Neural cell (in vitro differentiated cells): ENCODE results near the gene NDUFA5. TPM values are rescaled to one million over a fixed set of nuclear protein-coding genes. Genes with fewer than 3 reads are reported as not detected.
"Not testable (repeated sequence)": the region's sequence is repeated elsewhere in the genome, so short reads cannot be mapped to it uniquely, and the experiment has no call there.

ENCODE experiments used
- H2AFZ ChIP-seq: fragments of 200-600, 300-800 bp; sonication (generic), shearing (Covaris generic); 2 replicates; pipeline ENCODE4 v1.6.0; 2014; ENCODE audit warnings: low read depth, mild to moderate bottlenecking, antibody characterized with exemption, low read length, moderate library complexity
- H3F3A ChIP-seq: fragments of 200-600 bp; shearing (Covaris generic); 2 replicates; pipeline ENCODE4 v1.6.1; 2016; ENCODE audit warnings: mild to moderate bottlenecking, moderate library complexity, mixed read lengths, antibody characterized with exemption, low read length; ENCODE audit not compliant: insufficient read depth, poor library complexity, severe bottlenecking
- H3K27ac ChIP-seq: fragments of 200-600, 300-800 bp; sonication (generic), shearing (Covaris generic); 2 replicates; pipeline ENCODE4 v1.5.1; 2014; ENCODE audit warnings: mild to moderate bottlenecking, low read length, moderate library complexity
- H3K27me3 ChIP-seq: fragments of 300-800, 200-600 bp; sonication (generic), shearing (Covaris generic); 2 replicates; pipeline ENCODE4 v1.6.0; 2014; ENCODE audit warnings: mild to moderate bottlenecking, low read depth, low read length, moderate library complexity; ENCODE audit not compliant: insufficient read depth
- H3K36me3 ChIP-seq: fragments of 300-800, 200-600 bp; sonication (generic), shearing (Covaris generic); 2 replicates; pipeline ENCODE4 v1.5.1; 2014; ENCODE audit warnings: mild to moderate bottlenecking, antibody characterized with exemption, low read length, moderate library complexity; ENCODE audit not compliant: insufficient read depth
- H3K4me2 ChIP-seq: fragments of 300-800, 200-600 bp; sonication (generic), shearing (Covaris generic); 2 replicates; pipeline ENCODE4 v1.6.0; 2014; ENCODE audit warnings: mild to moderate bottlenecking, low read length
- H3K4me3 ChIP-seq: fragments of 300-800, 200-600 bp; sonication (generic), shearing (Covaris generic); 2 replicates; pipeline ENCODE4 v1.5.1; 2014; ENCODE audit warnings: mild to moderate bottlenecking, low read length, moderate library complexity
- H3K79me2 ChIP-seq: fragments of 200-600 bp; shearing (Covaris generic); replicated peaks from 2 replicates; pipeline ENCODE4 v1.6.0; 2014; ENCODE audit warnings: mild to moderate bottlenecking, low read length, moderate library complexity; ENCODE audit not compliant: insufficient read depth
- H3K9ac ChIP-seq: fragments of 300-800, 200-600 bp; sonication (generic), shearing (Covaris generic); 2 replicates; pipeline ENCODE4 v1.6.1; 2016; ENCODE audit warnings: mild to moderate bottlenecking, low read length, mixed read lengths
- H3K9me2 ChIP-seq: fragments of 200-600 bp; shearing (Covaris generic); 2 replicates; pipeline ENCODE4 v1.6.1; 2016; ENCODE audit warnings: mild to moderate bottlenecking, low read length, mixed read lengths; ENCODE audit not compliant: insufficient read depth
- H3K9me3 ChIP-seq: fragments of 200-600, 300-800 bp; sonication (generic), shearing (Covaris generic); 2 replicates; pipeline ENCODE4 v1.6.1; 2016; ENCODE audit warnings: mild to moderate bottlenecking, mixed run types, low read length, moderate library complexity, mixed read lengths
- H4K20me1 ChIP-seq: fragments of 200-600 bp; shearing (Covaris generic); 2 replicates; pipeline ENCODE4 v1.6.1; 2016; ENCODE audit warnings: mild to moderate bottlenecking, mixed run types; ENCODE audit not compliant: insufficient read depth
- EP300 ChIP-seq: fragments of 450-650 bp; conservative IDR thresholded peaks from 2 replicates; pipeline ENCODE4 v1.6.1; 2014; ENCODE audit warnings: antibody characterized with exemption, mild to moderate bottlenecking, moderate library complexity; ENCODE audit not compliant: poor library complexity, severe bottlenecking
- EZH2 ChIP-seq: fragments of 200-600, 300-800 bp; shearing (Covaris generic), sonication (generic); IDR thresholded peaks from 2 replicates; pipeline ENCODE4 v1.6.1; 2014; ENCODE audit warnings: antibody characterized with exemption, low read length, borderline replicate concordance, mild to moderate bottlenecking; ENCODE audit not compliant: insufficient read depth, poor library complexity, severe bottlenecking
- MXI1 ChIP-seq: fragments of 450-650 bp; conservative IDR thresholded peaks from 2 replicates; pipeline ENCODE4 v1.6.1; 2014; ENCODE audit warnings: antibody characterized with exemption, mild to moderate bottlenecking; ENCODE audit not compliant: poor library complexity, severe bottlenecking
- POLR2AphosphoS5 ChIP-seq: IDR thresholded peaks from 2 replicates; pipeline ENCODE4 v1.6.1; 2012
- RAD21 ChIP-seq: fragments of 450-650 bp; conservative IDR thresholded peaks from 2 replicates; pipeline ENCODE4 v1.6.1; 2014; ENCODE audit warnings: antibody characterized with exemption, mild to moderate bottlenecking, moderate library complexity
- SMC3 ChIP-seq: fragments of 450-650 bp; conservative IDR thresholded peaks from 2 replicates; pipeline ENCODE4 v1.6.1; 2014; ENCODE audit warnings: antibody characterized with exemption, mild to moderate bottlenecking, moderate library complexity; ENCODE audit not compliant: poor library complexity
- TAF1 ChIP-seq: IDR thresholded peaks from 2 replicates; pipeline ENCODE4 v1.6.1; 2012; ENCODE audit warnings: low read depth
- polyA plus RNA-seq: library from polyadenylated mRNA; depleted of rRNA; stranded (reverse); fragments of >200 nt; gene quantifications from 2 replicates; pipeline ENCODE4 v1.2.3, GENCODE V29; 2014
- TF ChIP-seq, protein P1 (sequence below): IDR thresholded peaks from 2 replicates; pipeline ENCODE4 v1.6.1; 2012; ENCODE audit warnings: borderline replicate concordance
- TF ChIP-seq, protein P2 (sequence below): fragments of 450-650 bp; IDR thresholded peaks from 2 replicates; pipeline ENCODE4 v1.5.1; 2014; ENCODE audit warnings: antibody characterized with exemption, mild to moderate bottlenecking, moderate library complexity; ENCODE audit not compliant: poor library complexity, severe bottlenecking

Gene NDUFA5
- polyA plus RNA-seq, 1 donor from 2014 or later, result 406 TPM

DNA sequence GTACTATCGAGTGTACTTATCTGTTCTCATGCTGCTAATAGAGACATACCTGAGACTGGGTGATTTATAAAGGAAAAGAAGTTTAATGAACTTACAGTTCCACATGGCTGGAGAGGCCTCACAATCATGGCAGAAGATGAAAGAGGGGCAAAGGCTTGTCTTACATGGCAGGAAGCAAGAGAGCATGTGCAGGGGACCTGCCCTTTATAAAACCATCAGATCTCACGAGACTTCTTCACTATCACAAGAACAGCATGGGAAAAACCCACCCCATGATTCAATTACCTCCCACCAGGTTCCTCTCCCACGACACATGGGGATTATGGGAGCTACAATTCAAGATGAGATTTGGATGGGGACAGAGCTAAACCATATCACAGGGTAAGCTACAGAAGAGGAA, 4.5 kb downstream of the NDUFA5 start:
- no peaks in the 10 kb centered on the region for H3K9me3 ChIP-seq
- peaks cover 11% of the 10 kb centered on the region for H3K36me3 ChIP-seq
- no peak overlapping the region for H2AFZ ChIP-seq
- no peaks in the 10 kb centered on the region for H3K27me3 ChIP-seq
- H3K4me3 ChIP-seq, result no peak overlapping the region
- H4K20me1 ChIP-seq, result no peaks in the 10 kb centered on the region
- peaks cover 46% of the 10 kb centered on the region for H3K79me2 ChIP-seq
- H3K27ac ChIP-seq, result no peak overlapping the region
- H3K9me2 ChIP-seq, result no peaks in the 10 kb centered on the region
- H3K9ac ChIP-seq, result no peak overlapping the region
- no peaks in the 10 kb centered on the region for H3F3A ChIP-seq
- TF ChIP-seq MXI1 (no peak), RAD21 (no peak), SMC3 (no peak), EP300 (no peak), EZH2 (no peak), POLR2AphosphoS5 (no peak), TAF1 (no peak)
- TF ChIP-seq, protein P1, sequence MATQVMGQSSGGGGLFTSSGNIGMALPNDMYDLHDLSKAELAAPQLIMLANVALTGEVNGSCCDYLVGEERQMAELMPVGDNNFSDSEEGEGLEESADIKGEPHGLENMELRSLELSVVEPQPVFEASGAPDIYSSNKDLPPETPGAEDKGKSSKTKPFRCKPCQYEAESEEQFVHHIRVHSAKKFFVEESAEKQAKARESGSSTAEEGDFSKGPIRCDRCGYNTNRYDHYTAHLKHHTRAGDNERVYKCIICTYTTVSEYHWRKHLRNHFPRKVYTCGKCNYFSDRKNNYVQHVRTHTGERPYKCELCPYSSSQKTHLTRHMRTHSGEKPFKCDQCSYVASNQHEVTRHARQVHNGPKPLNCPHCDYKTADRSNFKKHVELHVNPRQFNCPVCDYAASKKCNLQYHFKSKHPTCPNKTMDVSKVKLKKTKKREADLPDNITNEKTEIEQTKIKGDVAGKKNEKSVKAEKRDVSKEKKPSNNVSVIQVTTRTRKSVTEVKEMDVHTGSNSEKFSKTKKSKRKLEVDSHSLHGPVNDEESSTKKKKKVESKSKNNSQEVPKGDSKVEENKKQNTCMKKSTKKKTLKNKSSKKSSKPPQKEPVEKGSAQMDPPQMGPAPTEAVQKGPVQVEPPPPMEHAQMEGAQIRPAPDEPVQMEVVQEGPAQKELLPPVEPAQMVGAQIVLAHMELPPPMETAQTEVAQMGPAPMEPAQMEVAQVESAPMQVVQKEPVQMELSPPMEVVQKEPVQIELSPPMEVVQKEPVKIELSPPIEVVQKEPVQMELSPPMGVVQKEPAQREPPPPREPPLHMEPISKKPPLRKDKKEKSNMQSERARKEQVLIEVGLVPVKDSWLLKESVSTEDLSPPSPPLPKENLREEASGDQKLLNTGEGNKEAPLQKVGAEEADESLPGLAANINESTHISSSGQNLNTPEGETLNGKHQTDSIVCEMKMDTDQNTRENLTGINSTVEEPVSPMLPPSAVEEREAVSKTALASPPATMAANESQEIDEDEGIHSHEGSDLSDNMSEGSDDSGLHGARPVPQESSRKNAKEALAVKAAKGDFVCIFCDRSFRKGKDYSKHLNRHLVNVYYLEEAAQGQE, result no peak
- TF ChIP-seq, protein P2, sequence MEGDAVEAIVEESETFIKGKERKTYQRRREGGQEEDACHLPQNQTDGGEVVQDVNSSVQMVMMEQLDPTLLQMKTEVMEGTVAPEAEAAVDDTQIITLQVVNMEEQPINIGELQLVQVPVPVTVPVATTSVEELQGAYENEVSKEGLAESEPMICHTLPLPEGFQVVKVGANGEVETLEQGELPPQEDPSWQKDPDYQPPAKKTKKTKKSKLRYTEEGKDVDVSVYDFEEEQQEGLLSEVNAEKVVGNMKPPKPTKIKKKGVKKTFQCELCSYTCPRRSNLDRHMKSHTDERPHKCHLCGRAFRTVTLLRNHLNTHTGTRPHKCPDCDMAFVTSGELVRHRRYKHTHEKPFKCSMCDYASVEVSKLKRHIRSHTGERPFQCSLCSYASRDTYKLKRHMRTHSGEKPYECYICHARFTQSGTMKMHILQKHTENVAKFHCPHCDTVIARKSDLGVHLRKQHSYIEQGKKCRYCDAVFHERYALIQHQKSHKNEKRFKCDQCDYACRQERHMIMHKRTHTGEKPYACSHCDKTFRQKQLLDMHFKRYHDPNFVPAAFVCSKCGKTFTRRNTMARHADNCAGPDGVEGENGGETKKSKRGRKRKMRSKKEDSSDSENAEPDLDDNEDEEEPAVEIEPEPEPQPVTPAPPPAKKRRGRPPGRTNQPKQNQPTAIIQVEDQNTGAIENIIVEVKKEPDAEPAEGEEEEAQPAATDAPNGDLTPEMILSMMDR, result no peak
- H3K4me2 ChIP-seq, result no peak overlapping the region

DNA sequence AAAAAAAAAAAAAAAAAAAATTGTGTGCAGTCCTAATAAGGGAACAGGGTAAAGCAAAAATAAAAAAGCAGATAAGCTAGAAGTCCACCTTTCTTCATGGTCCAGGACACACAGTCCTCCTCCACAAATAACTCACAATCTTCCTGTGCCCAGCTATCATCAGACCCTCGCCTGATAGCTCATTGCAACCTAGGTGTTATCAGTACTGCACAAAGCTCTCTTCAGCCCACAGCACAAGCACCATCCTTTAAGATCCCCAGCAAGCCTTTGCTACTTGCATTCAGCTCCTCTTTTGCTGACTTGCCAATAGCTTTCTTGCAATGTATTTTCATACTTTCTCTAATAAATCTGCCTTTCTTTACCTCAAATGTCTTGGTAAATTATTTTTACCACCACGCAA, 5.0 kb downstream of the NDUFA5 start:
- peaks cover 11% of the 10 kb centered on the region for H3K36me3 ChIP-seq
- no peaks in the 10 kb centered on the region for H3K27me3 ChIP-seq
- H3K9me2 ChIP-seq, result no peaks in the 10 kb centered on the region
- H3K9ac ChIP-seq, result no peak overlapping the region
- H3F3A ChIP-seq, result no peaks in the 10 kb centered on the region
- H3K4me3 ChIP-seq, result no peak overlapping the region
- H4K20me1 ChIP-seq, result no peaks in the 10 kb centered on the region
- no peak overlapping the region for H3K4me2 ChIP-seq
- H2AFZ ChIP-seq, result no peak overlapping the region
- peaks cover 50% of the 10 kb centered on the region for H3K79me2 ChIP-seq
- H3K9me3 ChIP-seq, result no peaks in the 10 kb centered on the region
- no peak overlapping the region for H3K27ac ChIP-seq
- TF ChIP-seq EP300 (no peak), MXI1 (no peak), SMC3 (no peak), POLR2AphosphoS5 (no peak), TAF1 (no peak), EZH2 (no peak), RAD21 (no peak)
- TF ChIP-seq, protein P1, result no peak
- TF ChIP-seq, protein P2, result no peak

DNA sequence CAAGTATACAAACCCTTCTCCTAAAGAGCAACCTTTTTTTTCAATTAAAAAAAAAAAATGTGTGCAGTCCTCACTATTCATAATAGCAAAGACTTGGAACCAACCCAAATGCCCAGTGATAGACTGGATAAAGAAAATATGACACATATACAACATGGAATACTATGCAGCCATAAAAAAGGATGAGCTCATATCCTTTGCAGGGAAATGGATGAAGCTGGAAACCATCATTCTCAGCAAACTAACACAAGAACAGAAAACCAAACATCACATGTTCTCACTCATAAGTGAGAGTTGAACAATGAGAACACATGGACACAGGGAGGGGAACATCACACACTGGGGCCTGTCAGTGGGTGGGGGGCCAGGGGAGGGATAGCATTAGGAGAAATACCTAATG, 5.5 kb downstream of the NDUFA5 start:
- H3K4me3 ChIP-seq, H3K4me2 ChIP-seq, H3F3A ChIP-seq, H3K27ac ChIP-seq, H3K27me3 ChIP-seq, H4K20me1 ChIP-seq, H3K9ac ChIP-seq, H3K9me3 ChIP-seq, H3K9me2 ChIP-seq, H2AFZ ChIP-seq: not testable (repeated sequence)
- Histone ChIP-seq H3K79me2 (peaks cover 51% of the 10 kb centered on the region), H3K36me3 (peaks cover 11% of the 10 kb centered on the region)
